Breast epithelium (tissue), 4 donors: ENCODE results near the gene USP6NL. TPM values are rescaled to one million over a fixed set of nuclear protein-coding genes. Genes with fewer than 3 reads are reported as not detected.

Experiments
- DNase-seq, 2 donors: peaks; one replicate each; pipeline ENCODE4 v3.0.0-alpha.2; 2019; ENCODE audit warnings: low spot score in 2 of 2
- H3K27ac ChIP-seq, 2 donors: fragments of 200-600 bp; sonication (generic) in 1 of 2; one replicate each; pipeline ENCODE4 v1.5.1; 2016 to 2019; ENCODE audit warnings: mild to moderate bottlenecking in 1 of 2
- H3K27me3 ChIP-seq, 2 donors: fragments of 200-600 bp; sonication (generic) in 1 of 2; one replicate each; pipeline versions ENCODE4 v1.5.1 to v1.6.0; 2017 to 2019; ENCODE audit warnings: control low read depth in 1 of 2, mild to moderate bottlenecking in 1 of 2
- H3K36me3 ChIP-seq: fragments of 200-600 bp; one replicate; pipeline ENCODE4 v1.5.1; 2019
- H3K4me1 ChIP-seq, 2 donors: fragments of 200-600 bp; sonication (generic); one replicate each; pipeline ENCODE4 v1.5.1; 2016 to 2019; ENCODE audit warnings: control low read depth in 1 of 2
- H3K4me3 ChIP-seq, 3 donors: fragments of 200-600 bp; sonication (generic); 1 replicate in 2 of 3; 2 replicates in 1 of 3; pipeline ENCODE4 v1.5.1; 2016 to 2019; ENCODE audit warnings: mild to moderate bottlenecking in 3 of 3, moderate library complexity in 2 of 3
- H3K9me3 ChIP-seq, 2 donors: fragments of 200-600 bp; sonication (generic) in 1 of 2; one replicate each; pipeline ENCODE4 v1.5.1; 2016 to 2019; ENCODE audit warnings: control low read depth in 1 of 2
- CTCF ChIP-seq, 3 donors: fragments of 450-650 bp; IDR thresholded peaks; one replicate each; pipeline ENCODE4 v1.5.1; 2016 to 2017; ENCODE audit warnings: antibody characterized with exemption in 3 of 3, mild to moderate bottlenecking in 3 of 3, moderate library complexity in 3 of 3
- POLR2A ChIP-seq: fragments of 450-650 bp; IDR thresholded peaks from one replicate; pipeline ENCODE4 v1.6.1; 2016; ENCODE audit warnings: antibody characterized with exemption, mild to moderate bottlenecking, moderate library complexity
- POLR2AphosphoS5 ChIP-seq, 3 donors: sonication (generic); formaldehyde crosslinking; IDR thresholded peaks; one replicate each; pipeline ENCODE4 v1.6.1; 2017; ENCODE audit warnings: antibody characterized with exemption in 3 of 3
- intact Hi-C: fragments of 100-400 bp; cut with DNase I; formaldehyde crosslinking; loops from one replicate; pipeline ENCODE4 v1.15.1; 2023; ENCODE audit warnings: low total_unique reads
- total RNA-seq, 3 donors: library from RNA; depleted of rRNA; stranded (reverse); fragments of >200 nt; gene quantifications; one replicate each; pipeline ENCODE4 v1.1.0, GENCODE V29; 2016

Gene USP6NL
- total RNA-seq, 3 donors from 2014 or later = 13.8 to 28.7 (median 19.7) TPM

DNA sequence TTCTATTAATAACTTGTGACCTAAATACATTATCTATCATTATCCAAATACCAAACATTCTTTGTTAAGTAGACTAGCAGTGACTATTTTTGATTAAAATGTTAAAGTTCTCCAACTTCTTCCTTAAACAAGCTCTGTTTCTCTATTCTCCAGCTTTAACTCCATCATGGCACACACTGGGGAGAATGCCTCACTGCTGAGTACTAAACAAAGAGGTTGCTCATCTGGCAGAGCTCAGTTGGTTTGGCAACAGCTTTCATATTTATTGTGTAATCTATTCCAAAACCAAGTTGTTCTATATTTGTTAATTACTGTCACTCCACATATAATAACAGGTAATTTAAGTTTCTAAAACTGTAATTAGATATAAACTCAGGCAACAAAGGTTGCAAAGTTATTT lies 89.6 kb downstream of the USP6NL start:
- Histone ChIP-seq H3K27ac (no peak overlapping the region), H3K4me3 (no peak overlapping the region), H3K27me3 (no peaks in the 10 kb centered on the region), H3K36me3 (no peaks in the 10 kb centered on the region), H3K9me3 (no peaks in the 10 kb centered on the region), H3K4me1 (peaks cover 0 to 9% of the 10 kb centered on the region in 2 donors)
- TF ChIP-seq POLR2AphosphoS5 (IDR thresholded peaks at IDR 0.05) = no peak
- no peak for TF ChIP-seq POLR2A
- no peak for TF ChIP-seq CTCF (IDR thresholded peaks at IDR 0.05)
- no peak for DNase-seq
- intact Hi-C loops = no loop called here

DNA sequence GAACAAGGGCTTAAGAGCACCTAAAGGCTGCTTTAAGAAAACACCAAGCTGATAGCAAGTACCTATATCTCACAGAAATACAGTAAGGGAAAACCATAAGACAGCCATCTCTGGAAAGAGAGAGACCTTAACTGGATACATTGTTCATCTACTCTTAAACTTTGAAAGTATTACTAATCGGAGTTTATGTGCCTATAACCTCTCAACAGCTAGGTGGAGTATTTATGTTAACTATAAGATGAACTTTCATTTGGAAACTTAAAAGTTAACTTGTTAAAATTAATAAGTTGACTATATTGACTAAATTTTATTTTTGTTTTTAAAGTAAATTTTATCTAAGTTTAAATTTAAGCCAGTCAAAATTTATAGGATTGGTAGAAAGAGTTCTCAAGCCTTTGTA lies 90.6 kb downstream of the USP6NL start:
- H3K9me3 ChIP-seq = no peaks in the 10 kb centered on the region
- no peak overlapping the region for H3K27ac ChIP-seq
- no peak for TF ChIP-seq CTCF (IDR thresholded peaks at IDR 0.05)
- no peak for TF ChIP-seq POLR2AphosphoS5 (IDR thresholded peaks at IDR 0.05)
- TF ChIP-seq POLR2A = no peak
- intact Hi-C loops = no loop called here
- H3K27me3 ChIP-seq = no peaks in the 10 kb centered on the region
- no peak for DNase-seq
- peaks cover 0 to 9% of the 10 kb centered on the region in 2 donors for H3K4me1 ChIP-seq
- H3K36me3 ChIP-seq = no peaks in the 10 kb centered on the region
- no peak overlapping the region for H3K4me3 ChIP-seq

- intact Hi-C loops = loop anchor here (5.0 kb wide), 1 partner anchor 210 kb away; no protein-coding TSS in a partner anchor
- H3K27me3 ChIP-seq = no peaks in the 10 kb centered on the region
- no peak for DNase-seq
- H3K36me3 ChIP-seq = no peaks in the 10 kb centered on the region
- TF ChIP-seq POLR2AphosphoS5 (IDR thresholded peaks at IDR 0.05) = no peak
- TF ChIP-seq POLR2A = no peak
- no peak for TF ChIP-seq CTCF (IDR thresholded peaks at IDR 0.05)
- no peak overlapping the region for H3K4me3 ChIP-seq
- no peak overlapping the region for H3K27ac ChIP-seq
- H3K4me1 ChIP-seq = no peaks in the 10 kb centered on the region
- H3K9me3 ChIP-seq = no peaks in the 10 kb centered on the region
Measured at GRCh38 chr10:11517150-11517549, 94.3 kb downstream of the USP6NL start.

DNA sequence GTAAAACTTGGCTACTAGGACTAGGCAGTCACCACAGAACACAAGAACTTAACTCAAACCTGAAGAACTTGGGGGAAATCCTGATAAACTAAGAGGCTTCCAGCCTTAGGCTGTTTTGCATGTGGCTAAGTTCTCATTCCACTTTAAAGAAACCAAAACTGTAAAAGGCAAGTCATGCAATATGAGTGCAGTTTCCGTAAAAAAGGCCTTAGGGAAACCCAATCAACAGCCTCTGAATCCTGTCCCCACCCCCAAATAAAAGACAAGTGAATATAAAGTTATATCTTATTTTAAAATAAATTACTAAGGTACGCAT lies 95.1 kb downstream of the USP6NL start:
- Histone ChIP-seq H3K27ac (no peak overlapping the region), H3K9me3 (no peaks in the 10 kb centered on the region), H3K4me1 (no peaks in the 10 kb centered on the region), H3K36me3 (no peaks in the 10 kb centered on the region), H3K27me3 (no peaks in the 10 kb centered on the region), H3K4me3 (no peak overlapping the region)
- intact Hi-C loops = loop anchor here (5.0 kb wide), 1 partner anchor 211 kb away; no protein-coding TSS in a partner anchor
- TF ChIP-seq POLR2A (no peak), POLR2AphosphoS5 (IDR thresholded peaks at IDR 0.05) (no peak), CTCF (IDR thresholded peaks at IDR 0.05) (no peak)
- no peak for DNase-seq

- TF ChIP-seq CTCF (IDR thresholded peaks at IDR 0.05) (peak; percentile 15 to 83 (median 81)), POLR2A (no peak)
- intact Hi-C loops = loop anchor here (5.0 kb wide), 1 partner anchor 211 kb away; no protein-coding TSS in a partner anchor
- H3K27me3 ChIP-seq = no peaks in the 10 kb centered on the region
- H3K4me1 ChIP-seq = no peaks in the 10 kb centered on the region
- H3K4me3 ChIP-seq = no peak overlapping the region
- H3K36me3 ChIP-seq = no peaks in the 10 kb centered on the region
- no peak overlapping the region for H3K27ac ChIP-seq
- DNase-seq = peak in 1 of 2 donors; percentile 46
- no peaks in the 10 kb centered on the region for H3K9me3 ChIP-seq
Measured at GRCh38 chr10:11515596-11516430, 95.6 kb downstream of the USP6NL start.
